NCI-H1694 treated with DMSO at 0.1 percent for 48 hours (cell line): ENCODE measurements around the gene GNAZ.
"Not testable (repeated sequence)": the region's sequence is repeated elsewhere in the genome, so short reads cannot be mapped to it uniquely, and the experiment has no call there.

Source experiments
- DNase-seq: peaks from one replicate; lab custom pipeline; 2025; lab: John Stamatoyannopoulos, UW

GNAZ gene

GRCh38 chr22:23070418-23071229, at the start of gene GNAZ:
Gene GNAZ, plus strand, starts transcription at chr22:23070519. Its CDS starts 25,177 bp downstream, at chr22:23095696.
- peak; percentile 7 for DNase-seq

GRCh38 chr22:23020659-23021293, 49.5 kb upstream of the GNAZ start:
- no peak for DNase-seq

- not testable (repeated sequence) for DNase-seq
Measured at GRCh38 chr22:23021660-23022353, 48.5 kb upstream of the GNAZ start.

GRCh38 chr22:23023294-23023693, 47.0 kb upstream of the GNAZ start:
- DNase-seq = no peak

GRCh38 chr22:23026777-23027176, 43.5 kb upstream of the GNAZ start:
- DNase-seq = no peak

GRCh38 chr22:23027849-23028248, 42.5 kb upstream of the GNAZ start:
- not testable (repeated sequence) for DNase-seq

GRCh38 chr22:23029521-23030228, 40.6 kb upstream of the GNAZ start:
- no peak for DNase-seq

GRCh38 chr22:23031381-23031780, 38.9 kb upstream of the GNAZ start:
- DNase-seq = no peak

- no peak for DNase-seq
Measured at GRCh38 chr22:23031786-23032185, 38.5 kb upstream of the GNAZ start.

GRCh38 chr22:23032658-23033057, 37.7 kb upstream of the GNAZ start:
- DNase-seq = no peak

GRCh38 chr22:23033116-23033905, 37.0 kb upstream of the GNAZ start:
- no peak for DNase-seq

- no peak for DNase-seq
Measured at GRCh38 chr22:23034621-23035556, 35.4 kb upstream of the GNAZ start.

- no peak for DNase-seq
Measured at GRCh38 chr22:23035557-23036277, 34.6 kb upstream of the GNAZ start.

GRCh38 chr22:23036684-23037428, 33.5 kb upstream of the GNAZ start:
- peak; percentile 27 for DNase-seq

- no peak for DNase-seq
Measured at GRCh38 chr22:23037429-23038333, 32.6 kb upstream of the GNAZ start.

- no peak for DNase-seq
Measured at GRCh38 chr22:23038334-23038642, 32.0 kb upstream of the GNAZ start.

GRCh38 chr22:23038902-23039301, 31.4 kb upstream of the GNAZ start:
- no peak for DNase-seq

- no peak for DNase-seq
Measured at GRCh38 chr22:23042179-23042578, 28.1 kb upstream of the GNAZ start.
